Neural cell (in vitro differentiated cells): ENCODE results near the gene FIGNL2. TPM values are rescaled to one million over a fixed set of nuclear protein-coding genes. Genes with fewer than 3 reads are reported as not detected.

ENCODE experiments used
- H2AFZ ChIP-seq: fragments of 200-600, 300-800 bp; sonication (generic), shearing (Covaris generic); 2 replicates; pipeline ENCODE4 v1.6.0; 2014; ENCODE audit warnings: low read depth, mild to moderate bottlenecking, antibody characterized with exemption, low read length, moderate library complexity
- H3F3A ChIP-seq: fragments of 200-600 bp; shearing (Covaris generic); 2 replicates; pipeline ENCODE4 v1.6.1; 2016; ENCODE audit warnings: mild to moderate bottlenecking, moderate library complexity, mixed read lengths, antibody characterized with exemption, low read length; ENCODE audit not compliant: insufficient read depth, poor library complexity, severe bottlenecking
- H3K27ac ChIP-seq: fragments of 200-600, 300-800 bp; sonication (generic), shearing (Covaris generic); 2 replicates; pipeline ENCODE4 v1.5.1; 2014; ENCODE audit warnings: mild to moderate bottlenecking, low read length, moderate library complexity
- H3K27me3 ChIP-seq: fragments of 300-800, 200-600 bp; sonication (generic), shearing (Covaris generic); 2 replicates; pipeline ENCODE4 v1.6.0; 2014; ENCODE audit warnings: mild to moderate bottlenecking, low read depth, low read length, moderate library complexity; ENCODE audit not compliant: insufficient read depth
- H3K36me3 ChIP-seq: fragments of 300-800, 200-600 bp; sonication (generic), shearing (Covaris generic); 2 replicates; pipeline ENCODE4 v1.5.1; 2014; ENCODE audit warnings: mild to moderate bottlenecking, antibody characterized with exemption, low read length, moderate library complexity; ENCODE audit not compliant: insufficient read depth
- H3K4me2 ChIP-seq: fragments of 300-800, 200-600 bp; sonication (generic), shearing (Covaris generic); 2 replicates; pipeline ENCODE4 v1.6.0; 2014; ENCODE audit warnings: mild to moderate bottlenecking, low read length
- H3K4me3 ChIP-seq: fragments of 300-800, 200-600 bp; sonication (generic), shearing (Covaris generic); 2 replicates; pipeline ENCODE4 v1.5.1; 2014; ENCODE audit warnings: mild to moderate bottlenecking, low read length, moderate library complexity
- H3K79me2 ChIP-seq: fragments of 200-600 bp; shearing (Covaris generic); replicated peaks from 2 replicates; pipeline ENCODE4 v1.6.0; 2014; ENCODE audit warnings: mild to moderate bottlenecking, low read length, moderate library complexity; ENCODE audit not compliant: insufficient read depth
- H3K9ac ChIP-seq: fragments of 300-800, 200-600 bp; sonication (generic), shearing (Covaris generic); 2 replicates; pipeline ENCODE4 v1.6.1; 2016; ENCODE audit warnings: mild to moderate bottlenecking, low read length, mixed read lengths
- H3K9me2 ChIP-seq: fragments of 200-600 bp; shearing (Covaris generic); 2 replicates; pipeline ENCODE4 v1.6.1; 2016; ENCODE audit warnings: mild to moderate bottlenecking, low read length, mixed read lengths; ENCODE audit not compliant: insufficient read depth
- H3K9me3 ChIP-seq: fragments of 200-600, 300-800 bp; sonication (generic), shearing (Covaris generic); 2 replicates; pipeline ENCODE4 v1.6.1; 2016; ENCODE audit warnings: mild to moderate bottlenecking, mixed run types, low read length, moderate library complexity, mixed read lengths
- H4K20me1 ChIP-seq: fragments of 200-600 bp; shearing (Covaris generic); 2 replicates; pipeline ENCODE4 v1.6.1; 2016; ENCODE audit warnings: mild to moderate bottlenecking, mixed run types; ENCODE audit not compliant: insufficient read depth
- CTCF ChIP-seq: fragments of 450-650 bp; IDR thresholded peaks from 2 replicates; pipeline ENCODE4 v1.5.1; 2014; ENCODE audit warnings: antibody characterized with exemption, mild to moderate bottlenecking, moderate library complexity; ENCODE audit not compliant: poor library complexity, severe bottlenecking
- EP300 ChIP-seq: fragments of 450-650 bp; conservative IDR thresholded peaks from 2 replicates; pipeline ENCODE4 v1.6.1; 2014; ENCODE audit warnings: antibody characterized with exemption, mild to moderate bottlenecking, moderate library complexity; ENCODE audit not compliant: poor library complexity, severe bottlenecking
- EZH2 ChIP-seq: fragments of 200-600, 300-800 bp; shearing (Covaris generic), sonication (generic); IDR thresholded peaks from 2 replicates; pipeline ENCODE4 v1.6.1; 2014; ENCODE audit warnings: antibody characterized with exemption, low read length, borderline replicate concordance, mild to moderate bottlenecking; ENCODE audit not compliant: insufficient read depth, poor library complexity, severe bottlenecking
- MXI1 ChIP-seq: fragments of 450-650 bp; conservative IDR thresholded peaks from 2 replicates; pipeline ENCODE4 v1.6.1; 2014; ENCODE audit warnings: antibody characterized with exemption, mild to moderate bottlenecking; ENCODE audit not compliant: poor library complexity, severe bottlenecking
- POLR2AphosphoS5 ChIP-seq: IDR thresholded peaks from 2 replicates; pipeline ENCODE4 v1.6.1; 2012
- RAD21 ChIP-seq: fragments of 450-650 bp; conservative IDR thresholded peaks from 2 replicates; pipeline ENCODE4 v1.6.1; 2014; ENCODE audit warnings: antibody characterized with exemption, mild to moderate bottlenecking, moderate library complexity
- REST ChIP-seq: IDR thresholded peaks from 2 replicates; pipeline ENCODE4 v1.6.1; 2012; ENCODE audit warnings: borderline replicate concordance
- SMC3 ChIP-seq: fragments of 450-650 bp; conservative IDR thresholded peaks from 2 replicates; pipeline ENCODE4 v1.6.1; 2014; ENCODE audit warnings: antibody characterized with exemption, mild to moderate bottlenecking, moderate library complexity; ENCODE audit not compliant: poor library complexity
- TAF1 ChIP-seq: IDR thresholded peaks from 2 replicates; pipeline ENCODE4 v1.6.1; 2012; ENCODE audit warnings: low read depth
- polyA plus RNA-seq: library from polyadenylated mRNA; depleted of rRNA; stranded (reverse); fragments of >200 nt; gene quantifications from 2 replicates; pipeline ENCODE4 v1.2.3, GENCODE V29; 2014

The FIGNL2 gene
- polyA plus RNA-seq, 1 donor from 2014 or later: 0.21 TPM

- H3K9ac ChIP-seq: no peak overlapping the region
- no peak overlapping the region for H3K4me3 ChIP-seq
- peaks cover 5% of the 10 kb centered on the region for H3K79me2 ChIP-seq
- H3K9me2 ChIP-seq: no peaks in the 10 kb centered on the region
- H3K27ac ChIP-seq: no peak overlapping the region
- no peaks in the 10 kb centered on the region for H3K36me3 ChIP-seq
- no peaks in the 10 kb centered on the region for H3K27me3 ChIP-seq
- H4K20me1 ChIP-seq: no peaks in the 10 kb centered on the region
- TF ChIP-seq CTCF (no peak), POLR2AphosphoS5 (no peak), TAF1 (no peak), REST (no peak), MXI1 (no peak), EZH2 (no peak)
- H3K4me2 ChIP-seq: no peak overlapping the region
- no peaks in the 10 kb centered on the region for H3F3A ChIP-seq
- no peaks in the 10 kb centered on the region for H3K9me3 ChIP-seq
- no peak overlapping the region for H2AFZ ChIP-seq
These were observed 14.1 kb downstream of the FIGNL2 start for GRCh38 chr12:51834411-51834810.

- H3K36me3 ChIP-seq: no peaks in the 10 kb centered on the region
- no peak overlapping the region for H3K9ac ChIP-seq
- H3K27ac ChIP-seq: no peak overlapping the region
- H2AFZ ChIP-seq: no peak overlapping the region
- no peaks in the 10 kb centered on the region for H3F3A ChIP-seq
- H3K27me3 ChIP-seq: no peaks in the 10 kb centered on the region
- H3K79me2 ChIP-seq: peaks cover 5% of the 10 kb centered on the region
- TF ChIP-seq EP300: no peak
- no peak for TF ChIP-seq SMC3
- TF ChIP-seq TAF1: no peak
- TF ChIP-seq REST: no peak
- TF ChIP-seq MXI1: no peak
- no peak for TF ChIP-seq RAD21
- TF ChIP-seq CTCF: no peak
- no peak for TF ChIP-seq POLR2AphosphoS5
- no peak overlapping the region for H3K4me2 ChIP-seq
- H3K9me2 ChIP-seq: no peaks in the 10 kb centered on the region
- no peaks in the 10 kb centered on the region for H4K20me1 ChIP-seq
- no peak overlapping the region for H3K4me3 ChIP-seq
- H3K9me3 ChIP-seq: no peaks in the 10 kb centered on the region
These were observed 14.9 kb downstream of the FIGNL2 start for GRCh38 chr12:51833448-51834227.
